IPS-15b (cell line): Measurements from ENCODE around the gene PTAR1.

ENCODE experiments used
- H3K27me3 ChIP-seq: one replicate; pipeline ENCODE4 v1.6.1; 2013; ENCODE audit warnings: low read length; ENCODE audit not compliant: control insufficient read depth, insufficient read depth
- H3K36me3 ChIP-seq: one replicate; pipeline ENCODE4 v1.6.1; 2013; ENCODE audit warnings: low read length; ENCODE audit not compliant: control insufficient read depth, insufficient read depth
- H3K4me1 ChIP-seq: one replicate; pipeline ENCODE4 v1.6.1; 2013; ENCODE audit warnings: mild to moderate bottlenecking, low read length; ENCODE audit not compliant: control insufficient read depth, insufficient read depth
- H3K4me3 ChIP-seq: one replicate; pipeline ENCODE4 v1.5.1; 2013; ENCODE audit warnings: low read depth, low read length
- H3K9ac ChIP-seq: one replicate; pipeline ENCODE4 v1.6.1; 2013; ENCODE audit warnings: low read depth, mild to moderate bottlenecking, low read length
- H3K9me3 ChIP-seq: one replicate; pipeline ENCODE4 v1.6.1; 2013; ENCODE audit warnings: mild to moderate bottlenecking, low read length; ENCODE audit not compliant: control insufficient read depth, insufficient read depth

The PTAR1 gene

GRCh38 chr9:69715096-69715495, 44.7 kb downstream of the PTAR1 start:
- Histone ChIP-seq H3K9ac (no peak overlapping the region), H3K27me3 (no peaks in the 10 kb centered on the region), H3K9me3 (no peaks in the 10 kb centered on the region), H3K36me3 (peaks cover 11% of the 10 kb centered on the region), H3K4me3 (no peak overlapping the region), H3K4me1 (no peaks in the 10 kb centered on the region)

- H3K9me3 ChIP-seq: no peaks in the 10 kb centered on the region
- no peak overlapping the region for H3K9ac ChIP-seq
- H3K4me3 ChIP-seq: no peak overlapping the region
- H3K27me3 ChIP-seq: no peaks in the 10 kb centered on the region
- no peaks in the 10 kb centered on the region for H3K4me1 ChIP-seq
- H3K36me3 ChIP-seq: no peaks in the 10 kb centered on the region
Measured at GRCh38 chr9:69697475-69697874, 62.3 kb downstream of the PTAR1 start.

- no peak overlapping the region for H3K9ac ChIP-seq
- H3K9me3 ChIP-seq: no peaks in the 10 kb centered on the region
- H3K36me3 ChIP-seq: no peaks in the 10 kb centered on the region
- H3K27me3 ChIP-seq: no peaks in the 10 kb centered on the region
- H3K4me1 ChIP-seq: no peaks in the 10 kb centered on the region
- no peak overlapping the region for H3K4me3 ChIP-seq
Measured at GRCh38 chr9:69696802-69697201, 63.0 kb downstream of the PTAR1 start.

GRCh38 chr9:69689991-69690538, 69.7 kb downstream of the PTAR1 start:
- H3K9ac ChIP-seq: no peak overlapping the region
- no peaks in the 10 kb centered on the region for H3K4me1 ChIP-seq
- no peaks in the 10 kb centered on the region for H3K9me3 ChIP-seq
- no peaks in the 10 kb centered on the region for H3K27me3 ChIP-seq
- no peaks in the 10 kb centered on the region for H3K36me3 ChIP-seq
- H3K4me3 ChIP-seq: no peak overlapping the region

- Histone ChIP-seq H3K9me3 (no peaks in the 10 kb centered on the region), H3K4me1 (no peaks in the 10 kb centered on the region), H3K4me3 (no peak overlapping the region), H3K27me3 (no peaks in the 10 kb centered on the region), H3K9ac (no peak overlapping the region), H3K36me3 (no peaks in the 10 kb centered on the region)
Measured at GRCh38 chr9:69683927-69684326, 75.9 kb downstream of the PTAR1 start.

GRCh38 chr9:69678843-69679538, 80.8 kb downstream of the PTAR1 start:
- Histone ChIP-seq H3K27me3 (no peaks in the 10 kb centered on the region), H3K9me3 (no peaks in the 10 kb centered on the region), H3K9ac (no peak overlapping the region), H3K4me3 (no peak overlapping the region), H3K36me3 (no peaks in the 10 kb centered on the region), H3K4me1 (no peaks in the 10 kb centered on the region)

- Histone ChIP-seq H3K4me1 (no peaks in the 10 kb centered on the region), H3K4me3 (no peak overlapping the region), H3K36me3 (no peaks in the 10 kb centered on the region), H3K9ac (no peak overlapping the region), H3K27me3 (no peaks in the 10 kb centered on the region), H3K9me3 (no peaks in the 10 kb centered on the region)
Measured at GRCh38 chr9:69677931-69678330, 81.9 kb downstream of the PTAR1 start.

GRCh38 chr9:69675563-69675962, 84.2 kb downstream of the PTAR1 start:
- H3K27me3 ChIP-seq: peaks cover 12% of the 10 kb centered on the region
- no peaks in the 10 kb centered on the region for H3K9me3 ChIP-seq
- no peak overlapping the region for H3K9ac ChIP-seq
- no peaks in the 10 kb centered on the region for H3K4me1 ChIP-seq
- no peak overlapping the region for H3K4me3 ChIP-seq
- H3K36me3 ChIP-seq: no peaks in the 10 kb centered on the region

GRCh38 chr9:69674716-69675438, 84.9 kb downstream of the PTAR1 start:
- no peaks in the 10 kb centered on the region for H3K9me3 ChIP-seq
- no peaks in the 10 kb centered on the region for H3K36me3 ChIP-seq
- no peak overlapping the region for H3K9ac ChIP-seq
- no peak overlapping the region for H3K4me3 ChIP-seq
- no peaks in the 10 kb centered on the region for H3K4me1 ChIP-seq
- peaks cover 18% of the 10 kb centered on the region for H3K27me3 ChIP-seq

- Histone ChIP-seq H3K27me3 (peaks cover 18% of the 10 kb centered on the region), H3K9me3 (no peaks in the 10 kb centered on the region), H3K36me3 (no peaks in the 10 kb centered on the region), H3K4me1 (no peaks in the 10 kb centered on the region), H3K9ac (no peak overlapping the region), H3K4me3 (no peak overlapping the region)
Measured at GRCh38 chr9:69674112-69674685, 85.6 kb downstream of the PTAR1 start.

- Histone ChIP-seq H3K9ac (peak overlapping the region; percentile 38), H3K27me3 (peaks cover 26% of the 10 kb centered on the region), H3K4me1 (no peaks in the 10 kb centered on the region), H3K9me3 (no peaks in the 10 kb centered on the region), H3K36me3 (no peaks in the 10 kb centered on the region), H3K4me3 (peak overlapping the region; percentile 64)
Measured at GRCh38 chr9:69673311-69673640, 86.5 kb downstream of the PTAR1 start.
